Stimulated activated CD4-positive, alpha-beta T cell treated with anti-CD3 and anti-CD28 coated beads, Interleukin-4, amount 100 ng/mL, for 4 hours (primary cell): Measurements from ENCODE around the gene ECI2.
"Not testable (repeated sequence)": the region's sequence is repeated elsewhere in the genome, so short reads cannot be mapped to it uniquely, and the experiment has no call there.

Source experiments
- DNase-seq, 2 experiments: peaks; one replicate each; pipeline ENCODE4 v3.0.0-alpha.2; 2020

Gene ECI2

GRCh38 chr6:4100655-4101054 lies 34.7 kb downstream of the ECI2 start:
- DNase-seq = no peak

GRCh38 chr6:4093288-4093687 lies 42.1 kb downstream of the ECI2 start:
- DNase-seq = no peak

GRCh38 chr6:4091941-4092340 lies 43.4 kb downstream of the ECI2 start:
- DNase-seq = no peak

GRCh38 chr6:4090043-4090442 lies 45.3 kb downstream of the ECI2 start:
- DNase-seq = not testable (repeated sequence)

- no peak for DNase-seq
Observed at GRCh38 chr6:4088704-4089103, 46.7 kb downstream of the ECI2 start.

- DNase-seq = no peak
Observed at GRCh38 chr6:4085332-4085700, 50.1 kb downstream of the ECI2 start.

GRCh38 chr6:4084444-4085331 lies 50.7 kb downstream of the ECI2 start:
- DNase-seq = no peak

- no peak for DNase-seq
Observed at GRCh38 chr6:4078691-4079471, 56.5 kb downstream of the ECI2 start, which contains the start of gene FAM217A. Gene FAM217A (minus strand): TSS chr6:4079137. CDS start chr6:4077414, 1,723 bp downstream.

GRCh38 chr6:4074478-4075235 lies 60.7 kb downstream of the ECI2 start:
- DNase-seq = no peak

GRCh38 chr6:4071330-4071729 lies 64.0 kb downstream of the ECI2 start:
- DNase-seq = no peak

GRCh38 chr6:4069199-4069598 lies 66.2 kb downstream of the ECI2 start:
- DNase-seq = no peak

- DNase-seq = no peak
Observed at GRCh38 chr6:4067673-4068072, 67.7 kb downstream of the ECI2 start.

GRCh38 chr6:4066029-4066755 lies 69.2 kb downstream of the ECI2 start:
- DNase-seq = no peak
